Measurements from ENCODE around the gene TXNDC11.
A peak's percentile ranks its signal among the peaks of the same experiment; 100 is the strongest.

The TXNDC11 gene

DNA sequence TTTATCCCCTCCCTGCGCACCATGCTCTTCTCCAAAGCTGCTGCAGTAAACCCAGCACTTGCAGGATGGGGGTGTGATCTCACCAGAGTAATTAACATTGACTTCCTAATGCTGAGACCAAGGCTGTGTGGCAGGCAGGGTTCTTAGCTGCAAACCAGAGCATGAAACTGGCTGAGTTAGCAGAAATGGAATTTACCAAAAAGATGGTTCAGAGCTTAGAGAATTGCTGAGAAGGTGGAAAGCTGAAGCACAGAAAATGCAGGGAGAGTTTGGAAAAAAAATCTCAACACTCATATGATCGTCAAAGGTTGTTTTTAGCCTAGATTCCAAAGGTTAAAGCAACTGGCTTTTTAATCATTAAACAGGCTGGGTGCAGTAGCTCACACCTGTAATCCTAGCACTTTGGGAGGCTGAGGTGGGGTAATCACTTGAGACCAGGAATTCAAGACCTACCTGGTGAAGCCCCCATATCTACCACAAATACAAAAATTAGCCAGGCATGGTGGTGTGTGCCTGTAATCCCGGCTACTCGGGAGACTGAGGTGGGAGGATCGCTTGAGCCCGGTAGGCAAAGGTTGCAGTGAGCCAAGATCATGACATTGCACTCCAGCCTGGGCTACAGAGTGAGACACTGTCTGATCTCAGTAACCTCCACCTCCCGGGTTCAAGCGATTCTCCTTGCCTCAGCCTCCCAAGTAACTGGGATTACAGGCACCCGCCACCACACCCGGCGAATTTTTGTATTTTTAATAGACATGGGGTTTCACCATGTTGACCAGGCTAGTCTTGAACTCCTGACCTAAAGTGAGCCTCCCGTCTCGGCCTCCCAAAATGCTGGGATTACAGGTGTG is 6.0 kb upstream of the TXNDC11 start:
- DNase-seq = no peak

DNA sequence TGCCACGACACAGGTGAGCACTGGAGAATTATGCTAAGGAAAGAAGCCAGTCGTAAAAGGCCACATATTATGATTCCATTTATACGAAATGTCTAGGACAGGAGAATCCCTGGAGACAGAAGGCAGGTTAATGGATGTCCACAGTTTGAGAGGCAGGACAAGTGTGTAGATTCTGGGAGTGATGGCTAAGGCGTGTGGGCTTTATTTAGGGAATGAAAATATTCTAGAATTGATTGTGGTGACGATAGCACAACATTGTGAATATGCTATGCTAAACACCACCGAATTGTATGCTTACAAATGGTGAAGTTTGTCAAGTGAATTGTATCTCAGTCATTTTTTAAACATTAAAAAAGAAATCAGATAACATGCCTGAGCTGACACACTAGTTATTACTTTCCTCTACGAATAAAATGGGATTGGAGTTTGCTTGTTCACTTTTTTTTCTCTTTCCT is 5.3 kb upstream of the TXNDC11 start:
- DNase-seq = no peak

- no peak for DNase-seq
Measured at GRCh38 chr16:11744075-11744470, 1.4 kb upstream of the TXNDC11 start.

DNA sequence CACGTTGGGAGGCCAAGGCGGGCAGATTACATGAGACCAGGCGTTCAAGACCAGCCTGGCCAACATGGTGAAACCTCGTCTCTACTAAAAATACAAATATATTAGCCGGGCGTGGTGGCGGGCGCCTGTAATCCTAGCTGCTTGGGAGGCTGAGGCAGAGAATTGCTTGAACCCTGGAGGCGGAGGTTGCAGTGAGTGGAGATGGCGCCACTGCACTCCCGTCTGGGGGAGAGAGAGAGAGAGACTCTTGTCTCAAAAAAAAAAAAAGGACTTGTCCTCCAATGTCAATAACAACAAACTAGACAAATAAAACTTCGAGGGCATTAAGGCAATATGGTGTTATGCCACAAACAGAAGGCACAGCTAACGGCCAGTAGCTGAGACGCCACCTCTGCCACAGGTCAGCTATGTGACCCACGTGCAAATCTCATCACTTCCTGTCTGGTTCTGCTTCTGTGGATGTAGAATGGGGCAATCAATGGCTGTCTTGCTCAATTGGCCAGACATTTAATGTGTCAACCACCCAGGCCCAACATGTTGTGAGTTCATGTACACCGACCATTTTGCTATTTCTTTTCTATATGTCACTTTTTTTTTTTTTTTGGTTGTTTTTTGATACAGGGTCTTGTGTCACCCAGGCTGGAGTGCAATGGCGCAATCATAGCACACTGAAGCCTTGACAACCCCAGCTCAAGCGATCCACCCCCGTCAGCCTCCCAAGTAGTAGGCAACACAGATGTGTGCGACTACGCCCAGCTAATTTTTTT is 834 bp upstream of the TXNDC11 start:
- peak; percentile 62 for DNase-seq

- peak; percentile 79 for DNase-seq
Measured at GRCh38 chr16:11742093-11742535, 543 bp downstream of the TXNDC11 start.

- no peak for DNase-seq
Measured at GRCh38 chr16:11740567-11740966, 2.1 kb downstream of the TXNDC11 start.

DNA sequence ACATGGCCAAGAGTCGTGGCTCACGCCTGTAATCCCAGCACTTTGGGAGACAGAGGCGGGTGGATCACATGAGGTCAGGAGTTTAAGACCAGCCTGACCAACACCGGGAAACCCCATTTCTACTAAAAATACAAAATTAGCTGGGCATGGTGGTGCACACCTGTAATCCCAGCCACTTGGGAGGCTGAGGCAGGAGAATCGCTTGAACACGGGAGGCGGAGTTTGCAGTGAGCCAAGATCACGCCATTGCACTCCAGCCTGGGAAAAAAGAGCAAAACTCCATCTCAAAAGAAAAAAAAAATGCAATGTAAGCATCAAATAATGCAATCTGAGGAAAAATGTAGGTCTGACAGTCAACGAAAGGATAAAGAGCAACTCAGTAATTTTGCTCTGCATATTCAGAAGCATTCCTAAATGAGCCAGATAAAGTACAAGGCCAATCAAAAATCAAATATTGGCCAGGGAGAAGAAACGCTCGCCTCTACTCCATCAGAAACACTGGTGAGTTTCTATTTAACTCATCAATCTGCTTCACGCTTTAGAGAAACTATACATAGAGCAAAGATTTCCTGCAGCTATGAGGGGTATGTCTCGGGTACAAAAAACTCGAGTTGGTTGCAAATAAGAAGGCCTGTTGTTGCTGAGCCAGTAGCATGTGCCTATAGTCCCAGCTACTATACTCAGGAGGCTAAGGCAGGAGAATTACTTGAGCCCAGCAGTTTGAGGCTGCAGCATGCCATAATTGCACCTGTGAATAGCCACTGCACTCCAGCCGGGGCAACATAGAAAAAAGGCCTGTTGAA is 3.7 kb downstream of the TXNDC11 start:
- no peak for DNase-seq

DNA sequence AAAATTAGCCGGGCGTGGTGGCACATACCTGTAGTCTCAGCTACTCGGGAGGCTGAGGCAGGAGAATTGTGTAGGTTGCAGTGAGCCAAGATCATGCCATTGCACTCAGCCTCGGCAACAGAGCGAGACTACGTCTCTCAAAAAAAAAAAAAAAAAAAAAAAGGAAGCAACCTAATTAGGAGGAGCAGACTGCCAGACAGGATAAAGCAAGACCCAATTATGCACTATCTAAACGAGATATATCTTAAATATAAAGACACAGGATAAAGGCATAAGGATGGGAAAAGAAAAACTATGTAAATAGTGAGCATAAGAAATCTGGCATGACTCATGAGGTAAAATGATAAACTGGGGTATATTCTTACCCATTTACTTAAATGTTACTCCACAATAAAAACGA is 4.9 kb downstream of the TXNDC11 start:
- no peak for DNase-seq

GRCh38 chr16:11736903-11737302 is 5.8 kb downstream of the TXNDC11 start:
- DNase-seq = no peak

- DNase-seq = no peak
Measured at GRCh38 chr16:11735787-11736186, 6.9 kb downstream of the TXNDC11 start.

- no peak for DNase-seq
Measured at GRCh38 chr16:11734653-11735043, 8.0 kb downstream of the TXNDC11 start.

DNA sequence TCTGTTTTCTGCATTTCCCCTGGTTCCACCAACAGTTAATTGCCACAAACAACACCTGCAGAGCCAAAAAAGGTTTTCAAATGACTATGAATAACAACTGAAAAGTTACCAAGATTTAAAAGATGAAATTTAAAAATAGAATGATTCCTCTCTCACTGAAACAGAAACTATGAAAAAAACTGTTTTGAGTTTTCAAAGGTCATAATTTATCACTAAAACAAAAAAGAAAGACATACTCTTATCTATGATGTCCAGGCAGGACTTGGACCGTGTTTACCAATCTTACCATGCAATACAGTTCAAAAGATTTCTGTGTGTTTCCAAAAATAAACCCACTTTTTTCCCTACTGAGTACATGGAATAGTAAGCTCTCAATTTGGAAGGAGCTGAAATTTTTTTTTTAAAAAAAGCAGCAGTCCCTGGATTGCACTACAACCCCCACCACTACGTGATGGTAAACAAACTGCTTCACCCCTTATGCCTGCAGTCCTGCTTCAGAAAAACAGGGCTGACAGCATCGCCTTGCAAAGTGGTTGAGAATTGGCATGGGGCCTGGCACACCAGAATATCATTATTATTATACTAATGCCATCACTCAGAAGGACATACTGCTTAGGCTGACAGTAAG is 8.5 kb downstream of the TXNDC11 start:
- DNase-seq = no peak

- DNase-seq = no peak
Measured at GRCh38 chr16:11731222-11731621, 11.4 kb downstream of the TXNDC11 start.

DNA sequence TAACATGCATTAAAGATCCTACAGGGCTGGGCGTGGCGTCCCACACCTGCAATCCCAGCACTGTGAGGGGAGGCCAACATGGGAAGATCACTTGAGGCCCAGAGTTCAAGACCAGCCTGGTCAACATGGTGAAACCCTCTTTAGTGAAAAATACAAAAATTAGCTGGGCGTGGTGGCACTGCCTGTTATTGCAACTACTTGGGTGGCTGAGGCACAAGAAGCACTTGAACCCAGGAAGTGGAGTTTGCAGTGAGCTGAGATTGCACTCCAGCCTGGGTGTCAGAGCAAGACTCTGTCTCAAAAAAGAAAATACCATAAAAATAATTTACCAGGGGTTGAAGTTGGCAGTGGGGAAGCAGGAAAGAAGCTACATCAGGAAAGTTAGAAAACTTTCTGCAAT is 12.9 kb downstream of the TXNDC11 start:
- DNase-seq = no peak

DNA sequence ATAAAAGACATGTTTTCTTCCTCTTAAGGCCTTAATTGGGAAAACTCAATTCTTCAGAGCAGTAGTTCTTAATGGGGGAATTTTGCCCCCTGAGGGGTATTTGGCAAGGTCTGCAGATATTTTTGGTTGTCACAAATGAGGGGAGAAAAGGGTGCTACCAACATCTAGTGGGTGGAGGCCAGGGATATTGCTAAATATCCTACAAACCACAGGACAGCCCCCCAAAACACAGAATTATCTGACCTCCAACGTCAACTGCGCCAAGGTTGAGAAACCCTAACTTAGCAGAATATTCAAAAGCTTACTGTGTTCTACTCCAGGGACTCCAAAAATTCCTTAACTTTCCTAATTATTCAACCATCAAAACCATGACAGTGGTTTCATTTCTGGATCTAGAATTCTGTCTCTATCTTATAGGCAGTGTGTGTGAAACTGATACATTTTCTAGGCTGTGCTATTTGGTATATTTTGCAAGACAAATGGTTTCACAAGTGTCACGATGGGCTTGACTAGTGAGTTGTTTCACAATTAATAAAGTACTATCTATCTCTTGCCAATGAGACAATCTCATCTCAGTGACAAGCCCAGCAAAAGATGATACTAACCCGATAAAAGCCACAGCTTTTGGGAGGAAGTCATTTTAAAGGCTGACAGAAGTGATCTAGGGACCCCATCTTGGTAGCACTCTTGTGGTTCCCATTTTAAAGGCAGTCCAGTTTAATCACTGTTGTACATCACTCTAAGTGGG is 14.7 kb downstream of the TXNDC11 start:
- DNase-seq = no peak

- no peak for DNase-seq
Measured at GRCh38 chr16:11726008-11726407, 16.6 kb downstream of the TXNDC11 start.

DNA sequence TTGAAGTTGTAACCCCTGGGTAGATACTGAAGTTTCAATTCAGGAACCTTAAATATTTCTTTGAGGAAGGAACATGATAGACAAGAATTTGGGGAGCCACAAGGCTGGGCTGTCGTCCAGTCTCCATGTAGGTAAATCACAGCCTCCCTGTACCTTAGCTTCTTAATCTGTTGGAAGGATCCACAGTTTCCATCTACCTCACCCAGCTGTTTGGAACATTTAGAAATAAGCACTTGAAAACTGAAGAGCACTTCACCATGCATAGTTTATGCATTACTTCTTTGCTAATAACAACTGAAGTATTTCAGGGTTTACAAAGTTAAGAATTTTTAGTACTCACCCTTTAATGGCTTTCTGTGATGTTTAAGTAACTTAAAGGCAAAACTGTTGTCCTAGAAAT is 17.2 kb downstream of the TXNDC11 start:
- no peak for DNase-seq

DNA sequence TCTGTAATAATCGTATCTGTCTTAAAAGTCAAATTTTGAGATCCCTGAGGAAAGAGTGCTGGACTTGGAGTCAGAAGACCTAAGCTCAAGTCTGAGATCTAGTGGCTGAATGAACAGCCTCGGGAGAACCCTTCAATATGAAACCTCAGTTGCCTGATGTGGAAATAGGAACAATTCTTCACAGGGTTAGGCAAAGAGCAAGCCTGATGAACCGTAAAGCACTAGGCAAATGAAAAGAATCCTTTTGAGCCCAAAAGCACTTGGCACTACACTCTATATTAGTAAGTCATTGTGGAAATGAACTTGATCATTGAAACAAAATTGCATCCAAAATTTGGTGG is 20.2 kb downstream of the TXNDC11 start:
- no peak for DNase-seq

GRCh38 chr16:11721781-11722467 is 20.7 kb downstream of the TXNDC11 start:
- no peak for DNase-seq

- DNase-seq = no peak
Measured at GRCh38 chr16:11719762-11720161, 22.9 kb downstream of the TXNDC11 start.

- no peak for DNase-seq
Measured at GRCh38 chr16:11719171-11719570, 23.5 kb downstream of the TXNDC11 start.

DNA sequence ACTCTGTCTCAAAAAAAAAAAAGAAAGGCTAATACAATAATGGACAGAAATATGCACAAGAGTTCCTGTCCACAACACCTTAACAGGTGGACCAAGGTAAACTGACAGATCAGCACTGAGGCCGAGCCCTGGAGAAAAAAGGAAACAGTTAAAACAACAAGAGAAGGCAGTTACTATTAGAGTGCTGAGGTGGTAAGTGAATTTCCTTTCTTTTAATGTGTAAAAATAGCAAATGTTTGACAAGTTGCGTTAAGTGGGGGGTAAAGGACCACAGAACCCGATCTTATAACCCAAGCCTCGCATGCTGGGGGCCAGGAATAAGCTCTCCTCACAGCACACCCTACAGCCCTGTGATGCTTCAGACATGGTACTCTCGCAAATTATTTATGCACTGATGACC is 24.8 kb downstream of the TXNDC11 start:
- no peak for DNase-seq

Data from activated CD8-positive, alpha-beta memory T cell treated with anti-CD3 and anti-CD28 coated beads, Interleukin-2, amount 50 U/mL, for 48 hours (primary cell).